ENCODE measurements around the gene GLI1.
"Not testable (repeated sequence)": the region's sequence is repeated elsewhere in the genome, so short reads cannot be mapped to it uniquely, and the experiment has no call there.

GRCh38 chr12:57506541-57506940 is 47.0 kb downstream of the GLI1 start:
- TF ChIP-seq CTCF, POLR2A (IDR thresholded peaks at IDR 0.05): not testable (repeated sequence)

All from esophagus squamous epithelium (tissue), 4 donors.